Neural crest cell (in vitro differentiated cells): ENCODE results near the gene SNPH. TPM values are rescaled to one million over a fixed set of nuclear protein-coding genes. Genes with fewer than 3 reads are reported as not detected.

Experiments
- DNase-seq: peaks from one replicate; pipeline ENCODE4 v3.0.0; 2021; ENCODE audit warnings: low read depth, mixed read lengths, low spot score
- H3K27ac Mint-ChIP-seq: one replicate; pipeline ENCODE4 v1.8.0; 2021; ENCODE audit warnings: mild to moderate bottlenecking, mixed read lengths; ENCODE audit not compliant: unreplicated experiment
- H3K27me3 Mint-ChIP-seq: 2 replicates; pipeline ENCODE4 v1.8.0; 2021; ENCODE audit warnings: low read depth, mild to moderate bottlenecking, mixed read lengths
- H3K36me3 Mint-ChIP-seq: 2 replicates; pipeline ENCODE4 v1.8.0; 2021; ENCODE audit warnings: low read depth, mild to moderate bottlenecking, mixed read lengths
- H3K4me1 Mint-ChIP-seq: 2 replicates; pipeline ENCODE4 v1.8.0; 2021; ENCODE audit warnings: mixed read lengths
- H3K4me3 Mint-ChIP-seq: one replicate; pipeline ENCODE4 v1.8.0; 2021; ENCODE audit warnings: mild to moderate bottlenecking, mixed read lengths
- H3K9me3 Mint-ChIP-seq: 2 replicates; pipeline ENCODE4 v1.8.0; 2021; ENCODE audit warnings: mixed read lengths
- CTCF ChIP-seq: fragments of 200-600 bp; sonication (generic); conservative IDR thresholded peaks from 2 replicates; pipeline ENCODE4 v1.5.0; 2021; ENCODE audit warnings: antibody characterized with exemption, mild to moderate bottlenecking
- total RNA-seq: library from RNA; stranded (reverse); gene quantifications from 2 replicates; pipeline ENCODE4 v1.2.1, GENCODE V29; 2021

Gene SNPH
- total RNA-seq, 1 donor from 2014 or later, result 3.3 TPM

GRCh38 chr20:1225783-1226654, 40.1 kb upstream of the SNPH start, which contains the start of gene RAD21L1:
TSS of gene RAD21L1 (plus strand) at chr20:1226044. CDS start at chr20:1228454, 2,410 bp downstream.
- Mint-ChIP-seq H3K9me3 (no peaks in the 10 kb centered on the region), H3K4me3 (peak within 1 kb of the TSS; percentile 84), H3K4me1 (peaks cover 10% of the 10 kb centered on the region), H3K36me3 (no peaks in the 10 kb centered on the region), H3K27ac (no peak within 1 kb of the TSS), H3K27me3 (peaks cover 75% of the 10 kb centered on the region)
- DNase-seq, result peak; percentile 80
- no peak for TF ChIP-seq CTCF

GRCh38 chr20:1229541-1229940, 36.6 kb upstream of the SNPH start:
- TF ChIP-seq CTCF, result no peak
- Mint-ChIP-seq H3K27ac (no peak overlapping the region), H3K4me1 (peaks cover 13% of the 10 kb centered on the region), H3K4me3 (no peak overlapping the region), H3K27me3 (peaks cover 57% of the 10 kb centered on the region), H3K9me3 (no peaks in the 10 kb centered on the region), H3K36me3 (no peaks in the 10 kb centered on the region)
- DNase-seq, result no peak

- H3K4me3 Mint-ChIP-seq, result no peak overlapping the region
Observed at GRCh38 chr20:1232286-1233111, 33.6 kb upstream of the SNPH start.

GRCh38 chr20:1240549-1240948, 25.5 kb upstream of the SNPH start:
- no peak for TF ChIP-seq CTCF
- Mint-ChIP-seq H3K4me1 (peaks cover 13% of the 10 kb centered on the region), H3K4me3 (no peak overlapping the region), H3K36me3 (no peaks in the 10 kb centered on the region), H3K27me3 (peaks cover 23% of the 10 kb centered on the region), H3K27ac (no peak overlapping the region), H3K9me3 (no peaks in the 10 kb centered on the region)
- DNase-seq, result no peak

More at GRCh38 chr20:1232286-1233111, 33.6 kb upstream of the SNPH start:
- peaks cover 46% of the 10 kb centered on the region for H3K27me3 Mint-ChIP-seq
- H3K36me3 Mint-ChIP-seq, result no peaks in the 10 kb centered on the region
- H3K27ac Mint-ChIP-seq, result no peak overlapping the region
- no peak for DNase-seq
- no peaks in the 10 kb centered on the region for H3K9me3 Mint-ChIP-seq
- no peak for TF ChIP-seq CTCF
- H3K4me1 Mint-ChIP-seq, result peaks cover 9% of the 10 kb centered on the region

GRCh38 chr20:1241456-1241855, 24.6 kb upstream of the SNPH start:
- Mint-ChIP-seq H3K9me3 (no peaks in the 10 kb centered on the region), H3K27me3 (peaks cover 19% of the 10 kb centered on the region), H3K4me3 (no peak overlapping the region), H3K36me3 (no peaks in the 10 kb centered on the region), H3K27ac (no peak overlapping the region), H3K4me1 (peaks cover 13% of the 10 kb centered on the region)
- DNase-seq, result no peak
- TF ChIP-seq CTCF, result no peak
